HEK293 (cell line): ENCODE results near the gene DCLK1.

Source experiments
- CTCF ChIP-seq: fragments of 450-650 bp; formaldehyde crosslinking; IDR thresholded peaks from 2 replicates; pipeline ENCODE4 v1.5.1; 2016; ENCODE audit warnings: missing biosample characterization, missing genetic modification characterization
- HIC1 ChIP-seq: fragments of 450-650 bp; formaldehyde crosslinking; IDR thresholded peaks from 2 replicates; pipeline ENCODE4 v1.5.1; 2016; ENCODE audit warnings: missing biosample characterization, missing genetic modification characterization
- PBX3 ChIP-seq: sonication (generic); formaldehyde crosslinking; IDR thresholded peaks from 2 replicates; pipeline ENCODE4 v1.8.1; 2022; ENCODE audit warnings: mild to moderate bottlenecking, moderate library complexity, missing genetic modification reagents
- YY1 ChIP-seq: fragments of 450-650 bp; formaldehyde crosslinking; IDR thresholded peaks from 2 replicates; pipeline ENCODE4 v1.5.1; 2018; ENCODE audit warnings: missing biosample characterization, missing genetic modification characterization
- ZBTB17 ChIP-seq: fragments of 450-650 bp; formaldehyde crosslinking; IDR thresholded peaks from 2 replicates; pipeline ENCODE4 v1.5.1; 2016; ENCODE audit warnings: missing biosample characterization, missing genetic modification characterization
- ZNF121 ChIP-seq: fragments of 450-650 bp; formaldehyde crosslinking; IDR thresholded peaks from 2 replicates; pipeline ENCODE4 v1.5.1; 2016; ENCODE audit warnings: missing biosample characterization, missing genetic modification characterization
- ZNF132 ChIP-seq: fragments of 450-650 bp; formaldehyde crosslinking; IDR thresholded peaks from 2 replicates; pipeline ENCODE4 v1.5.1; 2017; ENCODE audit warnings: missing biosample characterization, missing genetic modification characterization, borderline replicate concordance
- ZNF280D ChIP-seq: fragments of 450-650 bp; formaldehyde crosslinking; IDR thresholded peaks from 2 replicates; pipeline ENCODE4 v1.5.1; 2016; ENCODE audit warnings: missing biosample characterization, missing genetic modification characterization
- ZNF350 ChIP-seq: fragments of 450-650 bp; formaldehyde crosslinking; IDR thresholded peaks from 2 replicates; pipeline ENCODE4 v1.5.0; 2017; ENCODE audit warnings: missing biosample characterization, mild to moderate bottlenecking, missing genetic modification characterization
- ZNF501 ChIP-seq: fragments of 450-650 bp; formaldehyde crosslinking; IDR thresholded peaks from 2 replicates; pipeline ENCODE4 v1.5.1; 2016; ENCODE audit warnings: missing biosample characterization, missing genetic modification characterization
- ZNF521 ChIP-seq: fragments of 450-650 bp; formaldehyde crosslinking; IDR thresholded peaks from 2 replicates; pipeline ENCODE4 v1.5.1; 2017; ENCODE audit warnings: missing biosample characterization, mild to moderate bottlenecking, missing genetic modification characterization
- ZNF791 ChIP-seq: fragments of 450-650 bp; formaldehyde crosslinking; IDR thresholded peaks from 2 replicates; pipeline ENCODE4 v1.5.1; 2016; ENCODE audit warnings: missing biosample characterization, missing genetic modification characterization
- ZNF830 ChIP-seq: fragments of 450-650 bp; IDR thresholded peaks from 2 replicates; pipeline ENCODE4 v1.5.0; 2018; ENCODE audit warnings: missing biosample characterization, missing genetic modification characterization, low read depth, mild to moderate bottlenecking, moderate library complexity
- ZSCAN18 ChIP-seq: fragments of 450-650 bp; formaldehyde crosslinking; IDR thresholded peaks from 2 replicates; pipeline ENCODE4 v1.5.1; 2016; ENCODE audit warnings: missing biosample characterization, missing genetic modification characterization

GRCh38 chr13:35872369-35872768 lies 258.8 kb downstream of the DCLK1 start:
- no peak for TF ChIP-seq CTCF
- no peak for TF ChIP-seq HIC1 (tag by site-specific recombination)
- TF ChIP-seq ZNF791 (tag by site-specific recombination), result no peak
- no peak for TF ChIP-seq ZSCAN18 (tag by site-specific recombination)
- no peak for TF ChIP-seq ZNF121
- no peak for TF ChIP-seq ZNF280D (tag by site-specific recombination)
- TF ChIP-seq ZNF501 (tag by site-specific recombination), result no peak
- TF ChIP-seq ZNF132 (tag by site-specific recombination), result no peak
- no peak for TF ChIP-seq ZBTB17
- TF ChIP-seq ZNF350 (tag by site-specific recombination), result no peak
- no peak for TF ChIP-seq ZNF521 (tag by site-specific recombination)
- TF ChIP-seq ZNF830 (tag by site-specific recombination), result no peak
- TF ChIP-seq PBX3, result no peak
- TF ChIP-seq YY1, result no peak
